ENCODE measurements around the gene MRPL16.
"Not testable (repeated sequence)": the region's sequence is repeated elsewhere in the genome, so short reads cannot be mapped to it uniquely, and the experiment has no call there.

Gene MRPL16

DNA sequence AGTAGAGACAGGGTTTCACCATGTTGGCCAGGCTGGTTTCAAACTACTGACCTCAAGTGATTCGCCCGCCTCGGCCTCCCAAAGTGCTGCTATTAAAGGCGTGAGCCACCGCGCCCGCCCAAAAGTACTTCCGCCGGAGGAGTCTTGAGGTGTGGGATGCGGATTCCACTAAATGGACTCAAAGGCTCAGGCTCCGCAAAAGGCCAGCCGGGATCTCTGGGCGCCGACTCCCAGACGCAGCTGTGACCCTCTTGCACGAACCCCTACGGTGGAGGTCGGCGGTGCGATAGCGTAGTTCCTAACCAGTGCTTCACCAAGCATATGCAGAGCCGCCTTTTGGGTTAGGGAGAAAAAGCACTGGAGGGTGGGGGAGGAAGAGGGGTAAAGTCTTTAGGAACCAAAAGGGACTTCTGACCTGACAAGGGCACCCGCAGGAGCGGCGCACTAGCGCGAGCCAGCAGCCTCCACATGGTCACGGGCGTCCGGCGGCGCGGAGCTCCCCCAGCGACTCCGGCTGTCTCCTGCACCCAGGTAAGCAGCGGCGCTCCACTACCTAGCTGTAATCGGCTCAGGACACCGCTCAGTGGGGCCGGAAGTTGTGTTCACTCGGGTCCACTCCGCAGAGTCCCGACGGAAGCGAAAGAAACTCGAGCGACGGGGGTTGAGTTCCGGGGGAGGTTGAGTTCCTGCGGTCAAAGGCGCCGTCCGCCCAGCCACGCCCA, at the start of gene MRPL16:
MRPL16 (minus strand) TSS at position 590 of the 722 bp plus-strand sequence; CDS start at position 470, 120 bp downstream.
- DNase-seq: peak; percentile 86 to 89

DNA sequence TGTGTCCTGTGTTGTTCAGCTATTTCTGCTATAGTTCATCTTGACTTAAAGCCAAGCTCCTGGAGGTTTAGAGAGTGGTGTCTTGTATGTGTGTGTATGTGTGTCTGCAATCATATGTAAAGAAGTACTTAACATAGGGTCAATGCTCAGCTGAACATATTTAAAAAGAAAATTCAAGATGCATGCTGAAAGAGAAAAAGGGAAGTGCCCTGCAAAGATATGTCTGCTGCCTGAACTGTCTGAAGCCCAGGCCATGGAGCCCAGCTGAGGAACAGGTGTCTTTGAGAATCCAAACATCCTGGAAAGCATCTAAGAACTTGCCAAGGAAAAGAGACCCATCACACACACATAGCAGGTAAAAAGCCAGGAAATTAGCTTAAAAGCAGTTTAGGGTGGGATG, 49.1 kb upstream of the MRPL16 start:
- peak; percentile 20 to 34 for DNase-seq

DNA sequence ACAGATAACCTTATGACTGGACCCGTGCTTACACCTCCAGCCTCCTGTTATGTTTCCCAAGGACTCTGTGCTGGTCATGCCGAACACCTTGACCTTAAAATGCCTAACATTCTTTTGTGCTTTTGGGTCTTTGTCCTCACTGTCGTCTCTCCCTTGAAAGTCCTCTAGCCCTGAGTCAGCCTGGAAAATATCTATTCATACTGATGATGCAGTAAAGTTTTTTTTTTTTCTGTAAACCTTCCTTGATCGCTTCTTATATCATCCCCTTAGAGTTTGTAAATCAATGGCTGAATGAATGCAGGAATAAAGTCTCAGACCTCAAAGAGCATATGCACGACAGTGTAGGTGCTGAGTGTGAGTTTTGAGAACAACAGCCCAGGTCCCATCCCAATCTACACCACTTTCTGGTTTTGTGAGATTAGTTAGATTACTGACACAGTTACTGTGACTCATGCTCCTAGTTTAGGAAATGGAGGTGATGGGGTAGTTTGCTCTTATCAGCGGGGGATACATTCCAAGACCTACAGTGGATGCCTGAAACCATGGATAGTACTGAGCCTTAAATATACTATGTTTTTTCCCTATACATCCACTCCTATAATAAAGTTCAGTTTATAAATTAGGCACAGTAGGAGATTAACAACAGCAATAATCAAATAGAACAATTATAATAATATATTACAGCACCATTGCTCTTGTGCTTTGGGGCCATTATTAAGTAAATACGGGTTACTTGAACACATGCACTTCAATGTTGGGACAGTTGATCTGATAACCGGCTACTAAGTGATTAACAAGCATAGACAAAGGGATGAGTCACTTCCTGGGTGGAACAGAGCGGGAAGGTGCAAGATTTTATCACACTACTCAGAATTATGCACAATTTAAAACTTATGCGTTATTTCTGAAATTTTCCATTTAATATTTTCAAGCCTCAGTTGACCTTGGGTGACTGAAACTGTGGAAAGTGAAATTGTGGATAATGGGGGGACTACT, 47.2 kb upstream of the MRPL16 start:
- peak; percentile 2 to 10 for DNase-seq

DNA sequence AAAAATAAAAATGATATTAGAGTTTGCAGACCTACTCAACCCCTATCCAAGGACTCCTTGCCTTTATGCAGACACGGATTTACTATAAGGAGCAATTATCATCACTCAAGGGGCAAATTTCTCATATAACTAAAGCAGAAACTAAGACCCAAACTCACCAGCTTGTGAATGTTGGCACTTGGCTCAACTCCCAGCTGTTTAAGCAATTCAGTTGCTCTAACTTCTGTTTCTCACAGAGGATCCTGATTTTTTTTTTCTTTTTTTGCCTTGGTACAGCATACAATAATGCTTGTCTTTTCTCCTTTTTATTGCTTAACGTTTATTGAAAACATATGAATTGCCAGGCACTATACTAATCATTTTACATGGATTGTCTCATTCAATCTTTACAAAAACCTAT, 44.3 kb upstream of the MRPL16 start:
- peak in 1 of 2 experiments; percentile 1 for DNase-seq

DNA sequence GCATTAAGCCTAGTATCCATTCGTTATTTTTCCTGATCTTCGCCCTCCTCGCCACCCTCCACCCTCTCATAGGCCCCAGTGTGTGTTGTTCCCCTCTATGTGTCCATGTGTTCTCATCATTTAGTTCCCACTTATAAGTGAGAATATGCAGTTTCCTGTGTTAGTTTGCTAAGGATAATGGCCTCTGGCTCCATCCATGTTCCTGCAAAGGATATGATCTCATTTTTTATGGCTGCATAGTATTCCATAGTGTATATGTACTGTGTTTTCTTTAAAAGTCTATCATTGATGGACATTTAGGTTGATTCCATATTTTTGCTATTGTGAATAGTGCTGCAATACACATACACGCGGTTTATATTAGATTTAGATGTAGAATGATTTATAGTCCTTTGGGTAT, 40.8 kb upstream of the MRPL16 start:
- not testable (repeated sequence) for DNase-seq

DNA sequence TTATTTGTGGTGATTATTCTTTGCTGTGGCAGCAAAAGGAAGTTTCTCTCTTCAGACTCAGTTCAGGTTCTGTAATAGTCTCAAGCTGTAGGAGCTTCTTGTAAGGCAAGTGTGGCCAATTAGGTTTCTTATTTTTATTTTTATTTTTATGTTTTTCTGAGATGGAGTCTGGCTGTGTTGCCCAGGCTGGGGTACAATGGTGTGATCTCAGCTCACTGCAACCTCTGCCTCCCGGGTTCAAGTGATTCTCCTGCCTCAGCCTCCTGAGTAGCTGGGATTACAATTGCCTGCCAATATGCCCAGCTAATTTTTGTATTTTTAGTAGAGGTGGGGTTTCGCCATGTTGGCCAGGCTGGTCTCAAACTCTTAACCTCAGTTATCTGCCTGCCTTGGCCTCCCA, 39.0 kb upstream of the MRPL16 start:
- not testable (repeated sequence) for DNase-seq

DNA sequence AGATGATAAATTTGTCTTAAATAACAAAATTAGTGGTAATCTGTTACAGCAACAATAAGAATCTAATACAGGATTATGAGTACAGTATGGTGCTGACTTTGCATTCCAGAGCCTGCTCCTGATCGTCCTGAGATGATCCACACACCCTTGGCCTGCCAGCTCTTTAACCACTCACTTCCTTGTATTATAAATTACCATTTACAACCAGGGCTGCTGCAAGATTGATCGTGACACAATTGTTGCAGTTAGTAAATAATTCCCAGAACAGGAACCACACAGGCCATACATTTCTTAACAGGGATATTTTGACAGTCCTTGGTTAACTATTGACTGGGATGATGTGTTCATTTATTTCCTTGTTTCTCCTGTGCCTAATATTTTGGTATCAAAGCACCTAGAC, 38.6 kb upstream of the MRPL16 start:
- no peak for DNase-seq

DNA sequence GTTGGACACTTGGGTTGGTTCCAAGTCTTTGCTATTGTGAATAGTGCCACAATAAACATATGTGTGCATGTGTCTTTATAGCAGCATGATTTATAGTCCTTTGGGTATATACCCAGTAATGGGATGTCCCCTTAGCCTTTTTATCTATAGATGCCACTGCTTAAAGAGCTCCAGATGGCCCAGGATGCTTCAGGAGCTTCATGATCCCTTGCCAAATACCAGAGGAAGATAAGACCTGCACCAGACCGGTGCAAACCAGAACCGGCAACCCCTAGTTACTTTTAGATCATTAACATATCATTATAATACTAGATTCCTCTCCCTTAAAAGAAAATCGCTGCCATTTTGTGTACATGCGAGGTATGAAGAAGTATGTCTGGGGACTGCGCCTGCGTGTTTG, 37.9 kb upstream of the MRPL16 start:
- not testable (repeated sequence) for DNase-seq

DNA sequence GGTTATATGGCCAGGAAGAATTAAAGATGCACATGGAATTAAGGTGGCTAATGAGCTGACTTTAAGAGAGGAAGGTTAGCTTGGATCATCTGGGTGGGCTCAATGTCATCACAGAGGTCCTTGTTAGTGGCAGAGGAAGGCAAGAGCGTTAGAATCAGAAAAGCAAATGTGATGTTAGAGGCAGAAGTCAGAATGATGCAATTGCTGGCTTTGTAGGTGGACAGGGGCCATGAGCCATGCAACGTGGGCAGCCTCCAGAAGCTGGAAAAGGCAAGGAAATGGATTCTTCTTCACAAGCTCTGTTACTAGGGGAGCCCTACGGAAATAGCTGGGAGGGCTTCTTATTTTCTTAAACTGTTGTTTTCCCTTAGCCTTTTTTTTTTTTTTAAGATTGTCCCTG, 37.0 kb upstream of the MRPL16 start:
- no peak for DNase-seq

DNA sequence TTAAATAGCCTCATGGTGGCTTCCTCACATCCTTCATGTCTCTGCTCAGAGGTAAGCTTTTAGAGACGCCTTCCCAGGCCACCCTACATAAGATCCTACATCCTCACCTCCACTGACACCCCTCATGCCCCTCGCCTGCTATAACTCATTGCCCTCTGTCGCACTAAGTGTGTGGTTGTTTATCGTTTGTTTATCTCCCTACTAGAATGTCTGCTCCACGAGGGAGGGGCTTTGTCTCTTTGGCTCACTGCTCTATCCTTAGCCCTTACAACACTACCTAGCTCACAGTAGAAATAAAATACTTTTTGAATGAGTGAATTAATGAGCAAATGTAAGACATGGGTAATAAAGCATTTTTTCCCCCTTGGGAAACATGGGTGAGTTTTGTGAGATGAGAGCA, 36.0 kb upstream of the MRPL16 start:
- DNase-seq: no peak

DNA sequence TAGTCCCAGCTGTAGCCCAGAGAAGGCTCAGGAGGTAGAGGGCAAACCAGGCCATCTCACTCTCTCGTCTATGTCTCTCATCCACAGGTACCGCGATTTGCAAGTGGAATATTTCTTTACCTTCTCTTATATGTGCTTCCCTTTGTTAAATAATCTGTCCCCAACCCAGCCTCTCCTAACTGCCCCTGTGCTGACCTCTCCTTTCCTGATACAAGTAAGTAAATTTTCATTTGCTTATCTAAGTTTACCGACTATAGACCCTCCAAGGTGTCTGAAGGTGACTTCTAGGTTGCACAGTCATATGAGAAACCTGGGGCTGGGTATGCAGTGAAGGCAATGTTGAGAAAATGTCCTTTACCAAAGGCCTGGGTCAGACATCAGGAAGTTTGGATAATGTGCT, 34.8 kb upstream of the MRPL16 start, which contains the start of gene CBLIF:
CBLIF (minus strand) TSS at position 101 of the 400 bp plus-strand sequence; CDS start at position 55, 46 bp downstream.
- DNase-seq: no peak

DNA sequence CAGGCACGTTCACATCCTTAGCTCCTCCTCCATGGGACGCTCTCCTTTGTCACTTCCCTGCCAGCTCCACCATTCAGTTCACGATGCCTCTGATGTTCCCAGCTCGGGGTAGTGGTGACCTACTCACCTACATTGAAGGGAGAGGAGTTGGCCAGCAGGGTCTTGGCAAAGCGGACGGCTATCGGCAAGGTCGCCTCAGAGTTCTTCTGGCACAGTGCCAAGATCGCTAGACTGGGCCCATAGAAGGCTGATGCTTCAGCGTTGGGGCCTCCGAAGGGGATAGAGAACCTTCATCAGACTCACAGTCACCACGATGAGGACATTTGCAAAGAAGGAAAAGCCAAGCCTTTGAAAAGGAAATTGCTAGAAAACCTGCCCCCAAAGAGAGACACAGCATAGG, 31.7 kb upstream of the MRPL16 start:
- no peak for DNase-seq

DNA sequence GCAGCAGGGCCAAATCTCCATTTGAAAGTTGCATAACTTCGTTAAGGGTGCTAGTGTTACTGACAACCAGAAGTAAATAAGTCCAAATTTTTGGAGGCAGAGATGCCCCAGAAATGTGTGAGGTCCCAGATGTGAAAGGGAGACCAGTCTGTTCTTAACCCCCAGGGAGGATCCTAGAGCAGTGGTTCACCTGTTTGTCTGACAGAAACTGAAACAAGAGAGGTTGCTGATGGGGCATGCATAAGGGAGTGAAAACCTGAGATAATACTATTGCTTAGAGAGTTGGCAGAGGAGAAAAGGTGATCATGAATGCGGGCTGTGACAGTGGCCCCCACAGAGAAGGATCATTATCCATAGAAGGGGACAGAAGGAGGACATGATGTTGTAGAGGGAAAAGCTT, 30.9 kb upstream of the MRPL16 start:
- DNase-seq: no peak

DNA sequence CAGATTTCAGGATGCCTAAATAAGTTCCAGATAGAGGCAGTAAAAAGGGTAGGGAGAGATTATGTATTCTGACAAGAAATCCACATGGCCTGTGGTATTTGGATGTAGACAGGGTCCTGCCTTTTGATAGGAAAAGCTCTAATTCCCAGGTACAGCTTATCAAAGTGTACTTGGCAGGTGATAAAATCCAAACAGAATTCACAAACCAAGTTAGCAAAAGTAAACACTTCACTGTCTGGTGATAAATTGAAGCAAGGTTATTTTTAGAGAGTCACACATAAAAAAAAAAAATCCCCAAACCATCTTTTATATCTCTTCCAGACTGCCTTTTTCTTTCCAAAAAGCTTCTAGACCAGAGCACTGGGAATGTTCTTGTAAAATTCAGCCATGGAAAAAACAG, 29.0 kb upstream of the MRPL16 start:
- no peak for DNase-seq

DNA sequence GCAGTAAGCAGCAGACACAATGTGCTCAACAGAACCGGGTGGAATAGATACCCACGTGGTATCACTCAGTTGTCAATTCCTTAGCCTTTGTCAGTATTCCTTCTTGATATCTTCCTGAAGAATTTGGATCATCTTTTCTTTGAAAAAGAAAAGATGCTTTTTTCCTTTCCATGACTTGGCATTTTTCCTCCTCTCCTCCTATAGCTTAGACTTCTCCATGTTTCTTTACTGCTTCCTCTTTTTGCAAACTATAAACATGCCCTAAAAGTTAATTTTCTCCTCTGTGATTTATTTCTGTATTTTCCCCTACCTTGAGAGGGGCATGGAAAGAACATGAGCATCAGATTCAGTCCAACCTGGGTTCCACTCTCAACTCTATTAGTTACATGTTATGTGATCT, 23.0 kb upstream of the MRPL16 start:
- DNase-seq: peak; percentile 9 to 18

DNA sequence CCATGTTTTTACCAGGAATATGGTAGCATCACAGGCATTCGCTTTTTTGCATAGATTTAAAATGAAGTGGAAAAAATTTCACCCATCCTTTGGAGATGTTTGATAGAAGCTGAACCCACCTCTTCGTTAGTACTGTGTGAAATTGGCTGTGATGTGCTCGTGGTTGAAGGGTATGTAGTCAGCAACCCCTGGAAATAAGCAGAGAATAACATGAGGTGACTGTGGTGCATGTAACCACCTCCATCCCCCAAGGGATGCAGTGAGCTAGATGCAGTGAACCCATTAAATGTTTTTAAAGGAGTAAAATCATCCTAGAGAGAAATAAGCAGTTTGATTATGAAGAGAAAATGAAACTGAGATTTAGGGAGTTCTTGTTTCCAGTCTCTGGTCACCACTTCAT, 18.8 kb upstream of the MRPL16 start:
- no peak for DNase-seq

DNA sequence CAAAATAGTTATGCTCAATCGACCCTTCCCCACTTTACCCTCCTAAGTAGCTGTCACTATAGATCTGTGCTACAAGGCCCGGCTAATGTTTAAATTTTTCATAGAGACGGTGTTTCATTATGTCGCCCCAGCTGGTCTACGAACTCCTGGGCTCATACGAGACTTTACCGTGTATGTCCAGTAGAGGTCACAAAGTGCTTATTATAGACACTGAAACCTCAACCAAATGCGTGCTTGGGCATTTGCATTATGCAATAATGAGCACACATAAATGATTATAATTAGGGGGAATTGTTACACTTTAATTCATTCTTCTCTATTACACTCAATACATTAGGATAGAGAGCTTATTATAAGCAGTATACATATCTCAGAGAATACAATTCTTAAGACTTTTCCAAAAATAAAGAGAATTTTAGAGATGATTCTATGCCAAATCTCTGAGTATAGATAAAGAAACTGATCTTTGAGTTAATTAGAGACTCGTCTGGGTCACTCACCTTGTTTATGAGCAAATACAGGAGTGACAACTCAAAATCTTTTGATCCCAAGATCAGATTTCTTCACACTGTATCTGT, 12.5 kb upstream of the MRPL16 start:
- DNase-seq: peak; percentile 82 to 84

DNA sequence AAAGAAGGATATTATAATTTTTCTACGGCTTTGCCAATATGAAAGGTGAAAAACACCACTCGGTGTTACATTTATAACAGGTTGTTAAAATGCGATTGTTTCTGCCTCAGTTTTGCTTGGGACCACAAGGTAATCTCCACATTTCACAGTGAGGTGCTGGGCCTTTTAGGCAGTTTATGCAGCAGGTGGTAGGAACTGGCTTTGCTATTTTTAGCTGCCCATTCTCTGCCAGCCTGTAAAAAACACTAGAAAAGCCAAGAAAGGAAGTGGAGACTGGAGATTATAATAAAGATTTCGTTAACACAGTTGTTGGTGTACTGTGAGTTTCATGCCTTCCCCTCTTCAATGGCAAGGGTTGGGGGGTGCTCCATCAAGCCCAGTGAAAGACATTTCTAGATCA, 8.0 kb upstream of the MRPL16 start:
- peak; percentile 14 to 53 for DNase-seq

DNA sequence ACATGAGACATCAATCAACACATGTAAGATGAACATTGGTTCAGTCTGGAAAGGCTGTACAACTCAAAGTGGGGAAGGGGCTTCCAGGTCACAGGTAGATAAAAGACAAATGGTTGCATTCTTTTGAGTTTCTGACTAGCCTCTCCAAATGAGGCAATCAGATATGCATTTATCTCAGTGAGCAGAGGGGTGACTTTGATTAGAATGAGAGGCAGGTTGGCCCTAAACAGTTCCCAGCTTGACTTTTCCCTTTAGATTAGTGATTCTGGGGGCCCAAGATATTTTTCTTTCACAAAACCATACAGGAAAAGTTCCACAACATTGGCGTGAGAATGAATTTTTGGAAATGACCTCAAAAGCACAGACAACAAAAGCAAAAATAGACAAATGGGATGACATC, 5.9 kb upstream of the MRPL16 start:
- not testable (repeated sequence) for DNase-seq

DNA sequence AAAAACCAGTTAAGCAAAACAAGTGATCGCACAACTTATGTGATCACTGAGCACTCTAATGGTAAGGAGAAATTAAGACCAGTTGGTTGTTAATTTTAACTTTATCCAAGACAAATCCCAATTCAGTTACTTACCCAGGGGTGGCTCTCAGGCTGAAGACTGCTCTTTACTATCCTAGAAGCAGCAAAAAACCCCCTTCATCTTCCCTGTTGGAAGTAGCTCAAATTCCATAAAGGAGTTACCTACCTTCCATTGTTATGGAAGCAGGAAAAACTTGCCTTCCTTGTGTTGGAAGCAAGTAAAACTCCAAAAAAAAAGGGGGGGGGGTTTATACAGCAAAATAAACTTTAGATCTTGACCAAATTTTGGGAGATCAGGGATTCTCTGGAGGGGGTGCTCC, 5.2 kb upstream of the MRPL16 start:
- DNase-seq: no peak

DNA sequence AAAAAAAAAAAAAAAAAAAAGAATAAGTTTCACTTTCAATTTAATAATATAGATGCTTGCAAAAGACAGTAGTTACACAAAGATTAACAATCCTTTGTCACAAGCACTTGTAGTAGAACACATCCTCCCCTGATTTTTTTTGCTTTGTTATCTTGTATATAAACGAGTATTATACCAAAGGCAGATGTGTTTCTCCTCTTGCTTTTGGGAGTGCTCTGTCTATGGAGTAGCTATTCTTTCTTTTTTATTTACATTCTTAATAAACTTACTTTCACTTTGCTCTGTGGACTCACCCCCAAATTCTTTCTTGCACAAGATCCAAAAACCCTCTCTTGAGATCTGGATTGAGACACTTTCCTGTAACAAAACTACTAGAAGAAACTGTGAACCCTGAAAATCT, 3.4 kb upstream of the MRPL16 start:
- DNase-seq: no peak

DNA sequence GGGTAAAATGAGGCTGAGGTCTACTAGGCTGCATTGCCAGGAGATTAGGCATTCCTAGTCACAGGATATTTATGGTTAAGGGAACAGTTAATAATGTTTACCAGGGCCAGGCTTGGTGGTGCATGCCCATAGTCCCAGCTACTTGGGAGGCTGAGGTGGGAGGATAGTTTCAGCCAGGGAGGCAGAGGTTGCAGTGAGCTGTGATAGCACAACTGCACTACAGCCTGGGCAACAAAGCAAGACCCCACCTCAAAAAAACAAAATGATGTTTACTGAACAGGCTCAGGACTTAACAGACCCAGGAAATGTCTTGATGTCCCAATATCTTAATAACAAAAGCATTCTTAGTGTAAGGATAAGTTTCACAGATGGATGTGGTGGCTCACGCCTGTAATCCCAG, 2.8 kb upstream of the MRPL16 start:
- no peak for DNase-seq

DNA sequence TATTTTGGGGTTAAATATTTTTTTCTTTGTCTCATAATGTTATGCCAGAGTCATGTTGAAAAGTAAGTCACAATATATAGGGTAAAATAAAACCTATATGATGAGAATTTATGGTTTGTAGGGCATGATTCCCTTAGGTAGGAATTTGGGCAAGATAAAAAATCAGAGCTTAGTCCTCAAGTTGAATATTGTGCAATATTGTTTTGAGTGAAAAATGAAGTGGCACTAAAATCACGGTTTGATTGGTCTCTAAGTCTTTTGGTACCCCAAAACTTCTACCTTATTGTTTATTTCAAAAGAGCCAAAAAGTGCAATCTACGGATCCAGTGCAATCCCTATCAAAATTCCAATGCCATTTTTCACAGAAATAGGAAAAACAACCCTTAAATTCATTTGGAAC, 1.6 kb upstream of the MRPL16 start:
- no peak for DNase-seq

DNA sequence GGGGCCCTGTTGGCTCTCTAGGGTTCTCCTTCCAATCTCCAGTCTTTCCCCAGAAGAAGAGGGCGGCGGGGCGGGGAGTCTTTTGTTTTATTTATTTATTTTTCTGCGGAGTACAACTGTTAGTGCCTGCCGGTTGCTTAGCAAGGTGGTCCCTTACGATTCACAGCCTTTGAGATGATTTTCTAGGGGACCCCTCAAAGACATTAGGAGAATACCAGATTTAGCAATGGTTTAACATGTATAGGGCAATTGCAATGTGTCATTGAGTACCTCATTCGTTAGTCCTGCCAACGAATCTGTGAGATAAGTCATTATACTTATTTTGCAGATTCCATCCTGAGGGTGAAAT, 307 bp upstream of the MRPL16 start:
- DNase-seq: no peak
